GM19351 (cell line): ENCODE measurements around the gene HTR3B.

Source experiments
- ATAC-seq: cut with Tn5 transposase; IDR thresholded peaks from one replicate; pipeline ENCODE4 v1.9.1; 2021; ENCODE audit warnings: mild to moderate bottlenecking, moderate library complexity; ENCODE audit not compliant: unreplicated experiment

Gene HTR3B

GRCh38 chr11:113989381-113989780 is 84.8 kb downstream of the HTR3B start:
- ATAC-seq, result no peak

GRCh38 chr11:113989916-113990315 is 85.3 kb downstream of the HTR3B start:
- ATAC-seq, result no peak

GRCh38 chr11:113991170-113991569 is 86.6 kb downstream of the HTR3B start:
- no peak for ATAC-seq

GRCh38 chr11:113991718-113992458 is 87.3 kb downstream of the HTR3B start:
- no peak for ATAC-seq

GRCh38 chr11:113992459-113993110 is 88.0 kb downstream of the HTR3B start:
- no peak for ATAC-seq

DNA sequence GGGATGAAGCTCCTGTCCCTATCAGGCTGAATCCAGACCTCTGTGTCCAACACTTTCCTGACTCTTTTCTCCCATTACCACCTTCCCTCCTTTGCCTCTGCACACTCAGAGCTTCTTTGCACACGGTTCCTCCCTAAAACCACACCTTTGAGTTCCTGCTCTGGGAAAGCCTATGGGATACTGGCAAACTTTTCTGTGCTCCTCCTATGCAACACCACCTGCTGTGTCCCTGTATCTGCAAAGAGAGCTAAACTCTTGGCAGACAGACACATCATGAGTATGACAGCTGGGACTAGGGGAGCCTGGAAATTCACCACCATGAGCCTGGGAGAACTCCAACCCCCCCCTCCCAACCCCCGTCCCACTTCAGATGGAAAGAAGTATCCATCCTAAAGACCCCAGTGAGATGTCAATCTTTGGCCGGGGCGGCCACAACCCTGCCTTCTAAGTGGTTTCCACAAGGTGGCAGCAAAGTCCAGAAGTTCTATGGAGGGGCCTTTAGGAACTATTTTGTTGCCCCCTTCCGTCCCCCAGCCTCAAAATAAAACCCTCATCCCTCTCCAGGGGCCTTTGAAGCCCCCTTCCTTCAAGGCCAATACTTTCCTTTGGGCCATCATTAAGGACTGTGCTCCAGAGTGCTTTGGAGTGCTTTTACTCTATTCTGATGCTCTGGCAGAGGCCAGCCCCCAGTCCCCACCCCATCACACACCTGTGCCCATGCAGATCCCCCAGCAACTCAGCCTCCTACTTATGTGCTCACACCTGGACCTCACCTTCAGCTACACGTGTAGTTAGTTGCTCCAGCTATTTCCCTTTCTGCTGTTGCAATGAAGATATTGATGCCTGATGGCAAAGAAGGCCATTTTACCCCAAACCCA is 89.7 kb downstream of the HTR3B start:
- no peak for ATAC-seq
